GM21619 (cell line): ENCODE data around the gene TMEM59L.

Experiments
- ATAC-seq: cut with Tn5 transposase; IDR thresholded peaks from one replicate; pipeline ENCODE4 v1.9.1; 2021; ENCODE audit not compliant: unreplicated experiment

The TMEM59L gene

GRCh38 chr19:18608102-18608804, 4.4 kb upstream of the TMEM59L start:
- no peak for ATAC-seq

DNA sequence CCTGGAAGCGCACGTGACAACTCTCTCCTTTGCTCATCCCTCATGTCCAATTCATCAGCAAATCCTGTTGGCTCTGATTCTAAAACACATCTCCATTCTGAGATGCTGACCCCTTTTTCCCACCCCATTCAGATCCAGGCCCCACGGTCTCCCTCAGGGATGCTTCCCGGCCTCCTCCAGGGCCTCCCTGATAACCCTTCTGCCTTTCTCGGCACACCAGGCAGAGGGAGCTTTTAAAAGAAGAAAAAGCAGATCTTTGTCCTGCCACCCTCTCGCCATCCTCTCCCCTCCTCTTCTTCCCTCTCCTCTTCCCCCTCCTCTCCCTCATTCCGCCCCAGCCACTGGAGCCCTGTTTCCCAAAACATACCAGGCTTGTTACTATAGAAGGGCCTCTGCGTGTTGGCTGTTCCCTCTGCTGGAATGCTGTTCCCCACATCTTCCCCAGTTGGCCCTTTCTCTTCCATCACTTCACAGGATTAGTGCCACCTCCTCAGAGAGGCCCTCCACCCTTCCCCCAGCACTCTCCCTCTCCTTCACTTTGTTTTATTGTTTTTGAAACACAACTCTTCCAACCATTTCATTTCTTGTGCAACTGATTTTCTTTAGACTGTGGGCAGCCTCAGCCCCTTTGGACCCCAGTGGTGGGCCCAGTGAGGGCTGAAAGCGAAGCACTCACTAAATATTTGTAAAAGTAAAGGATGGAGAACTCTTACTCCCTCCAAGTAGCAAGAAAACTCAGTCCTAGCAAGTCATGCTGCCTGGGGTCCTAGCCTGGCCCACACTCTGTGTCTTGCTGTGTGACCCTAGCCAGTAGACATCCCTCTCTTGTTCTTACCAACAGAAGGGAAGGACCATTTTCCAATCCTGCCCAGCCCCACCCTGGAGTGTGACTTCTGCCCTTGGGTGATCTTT, 3.6 kb upstream of the TMEM59L start:
- ATAC-seq: no peak

DNA sequence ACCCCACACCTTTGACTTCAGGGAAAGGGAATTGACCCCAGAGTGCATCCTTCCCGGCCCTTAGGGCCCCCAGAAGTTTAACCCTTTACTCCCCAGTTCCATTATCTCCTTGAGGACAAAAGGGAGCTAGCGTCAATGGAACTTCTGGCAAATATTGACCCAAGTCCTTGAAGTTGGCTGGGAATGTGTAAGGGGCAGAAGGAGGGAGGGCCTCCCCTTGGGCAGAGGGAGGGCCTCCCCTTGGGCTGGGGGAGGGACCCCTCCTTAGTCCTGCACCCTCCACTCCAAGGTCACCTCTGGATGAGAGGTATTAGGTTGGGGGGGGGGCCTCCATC, 3.0 kb upstream of the TMEM59L start:
- ATAC-seq: no peak

GRCh38 chr19:18610245-18610555, 2.5 kb upstream of the TMEM59L start:
- ATAC-seq: no peak

DNA sequence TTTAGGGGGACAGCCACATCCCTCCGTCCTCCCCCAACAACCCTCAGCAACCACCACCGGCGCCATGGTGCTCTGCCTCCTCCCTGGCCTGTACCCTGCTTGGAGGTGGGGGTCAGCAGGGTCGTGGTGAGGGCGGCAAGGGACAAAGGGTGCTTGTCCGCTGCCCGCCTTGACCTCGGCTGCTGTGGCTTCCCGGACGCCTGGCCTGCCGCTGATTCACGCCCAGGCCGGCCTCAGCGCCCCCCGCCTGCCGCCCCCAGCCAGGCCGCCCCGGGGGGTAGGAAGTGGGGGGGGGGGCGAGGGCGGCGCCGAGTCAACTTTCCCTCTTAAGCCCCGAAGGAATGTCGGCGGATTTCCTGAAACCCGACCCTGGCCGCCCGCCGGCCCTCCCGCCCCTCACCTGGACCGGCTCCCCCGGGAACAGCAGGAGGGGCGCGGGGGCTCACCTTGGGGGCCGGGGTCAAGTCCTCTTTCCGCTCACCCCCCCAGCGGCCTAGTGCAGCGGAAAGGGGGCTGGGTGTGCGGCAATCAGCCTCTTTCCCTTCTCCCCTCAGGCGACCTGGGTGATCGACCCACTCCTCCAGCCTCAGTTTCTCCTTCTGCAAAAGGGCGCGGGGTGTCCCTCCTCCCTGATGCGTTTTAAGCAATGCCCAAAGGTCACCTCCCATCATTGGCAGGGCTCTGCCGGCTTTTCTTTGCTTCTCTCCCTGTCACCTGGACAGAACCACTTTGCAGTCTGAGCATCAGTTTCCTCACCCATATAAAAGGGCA, 1.9 kb upstream of the TMEM59L start:
- ATAC-seq: no peak

DNA sequence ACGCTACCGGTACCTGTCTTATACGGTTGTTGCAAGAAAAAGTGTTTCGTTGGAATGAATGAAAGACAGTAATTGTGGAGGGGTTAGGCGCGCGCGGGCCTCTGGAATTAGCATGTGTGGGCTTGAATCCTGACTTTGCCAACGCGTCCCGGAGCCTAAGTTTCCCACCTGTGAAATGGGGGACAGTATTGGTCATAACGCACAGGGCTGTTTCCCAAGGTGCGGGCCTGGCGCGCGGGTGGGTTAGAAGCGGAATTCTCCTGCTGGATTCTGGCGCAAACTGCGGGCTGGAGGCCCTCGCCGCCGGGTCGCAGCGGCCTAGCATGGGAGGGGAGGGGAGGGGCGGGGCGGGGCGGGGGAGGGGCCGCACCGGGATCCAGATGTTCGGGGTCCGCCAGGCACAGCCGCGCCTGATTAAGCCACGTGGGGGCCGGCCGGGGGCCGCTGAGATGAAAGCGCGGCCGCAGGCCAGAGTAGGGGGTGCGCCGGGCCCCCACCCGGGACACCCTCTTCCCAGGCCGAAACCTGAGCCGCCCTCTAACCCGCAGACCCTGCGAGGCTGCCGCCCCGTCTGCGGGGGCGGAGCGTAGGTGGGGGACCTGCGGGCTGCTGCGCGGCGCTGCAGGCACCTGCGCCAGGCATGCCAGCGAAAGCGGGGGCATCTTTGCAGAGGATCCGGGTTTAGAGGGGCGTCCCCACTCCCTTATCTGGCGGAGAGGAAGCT, 1.2 kb upstream of the TMEM59L start:
- ATAC-seq: no peak

DNA sequence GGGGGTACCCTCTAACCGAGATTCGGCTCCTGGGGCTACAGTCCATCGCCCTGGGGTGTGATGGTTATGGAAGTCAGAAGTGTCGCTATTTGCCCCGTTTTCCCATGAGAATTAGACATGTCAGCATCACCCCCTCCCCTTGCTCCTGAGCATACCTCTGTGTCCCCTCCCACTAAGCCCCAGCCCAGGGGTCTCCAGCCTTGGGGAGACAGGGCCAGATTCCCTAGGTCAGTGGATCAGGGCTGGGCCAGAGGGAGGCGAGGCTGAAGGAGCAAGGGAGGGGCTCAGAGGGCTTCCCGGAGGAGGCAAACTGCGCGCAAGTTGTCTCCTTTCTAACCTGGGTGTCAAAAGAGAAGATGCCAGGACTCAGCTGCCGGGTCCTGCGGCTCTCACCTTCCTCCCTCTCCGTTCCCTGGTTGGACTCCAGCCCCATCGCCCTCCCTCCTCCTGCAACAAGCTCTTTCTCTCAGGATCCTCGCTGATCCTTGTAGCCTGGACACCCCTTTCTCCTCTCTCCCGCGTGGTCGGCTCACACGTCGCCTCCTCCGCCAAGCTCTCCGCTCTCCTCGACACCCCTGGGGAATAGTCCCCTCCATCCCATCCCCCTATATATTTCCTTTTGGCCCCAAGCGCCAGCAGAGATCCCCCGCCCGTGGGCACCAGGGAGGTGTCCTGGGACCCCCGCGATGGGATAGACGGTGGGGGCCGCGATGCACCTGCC, 459 bp upstream of the TMEM59L start:
- ATAC-seq: no peak

DNA sequence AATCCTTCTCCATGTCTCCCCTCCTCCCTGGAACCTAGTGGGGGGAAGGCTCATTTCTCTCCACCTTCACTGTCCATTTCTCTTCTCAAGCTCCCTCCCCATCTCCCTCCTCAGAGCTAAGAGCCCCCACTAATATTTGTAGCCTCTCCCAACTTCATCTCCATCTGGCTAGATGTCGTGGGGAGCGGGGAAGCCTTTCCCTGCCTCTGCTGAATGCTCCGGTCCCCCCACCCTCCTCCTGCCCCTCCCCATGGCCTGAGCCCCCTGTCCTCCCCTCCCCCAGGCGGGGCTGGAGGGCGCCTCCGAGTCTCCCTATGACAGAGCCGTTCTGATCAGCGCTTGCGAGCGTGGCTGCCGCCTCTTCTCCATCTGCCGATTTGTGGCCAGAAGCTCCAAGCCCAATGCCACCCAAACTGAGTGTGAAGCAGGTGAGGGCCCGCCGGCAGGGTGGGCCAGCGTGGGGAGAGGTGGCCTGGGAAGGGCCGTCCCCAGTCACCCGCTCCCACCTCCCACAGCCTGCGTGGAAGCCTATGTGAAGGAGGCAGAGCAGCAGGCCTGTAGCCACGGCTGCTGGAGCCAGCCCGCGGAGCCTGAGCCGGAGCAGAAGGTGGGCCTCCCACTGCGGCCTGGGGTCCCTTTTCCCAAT, 1.0 kb downstream of the TMEM59L start:
- no peak for ATAC-seq

GRCh38 chr19:18616023-18616422, 3.4 kb downstream of the TMEM59L start:
- no peak for ATAC-seq

DNA sequence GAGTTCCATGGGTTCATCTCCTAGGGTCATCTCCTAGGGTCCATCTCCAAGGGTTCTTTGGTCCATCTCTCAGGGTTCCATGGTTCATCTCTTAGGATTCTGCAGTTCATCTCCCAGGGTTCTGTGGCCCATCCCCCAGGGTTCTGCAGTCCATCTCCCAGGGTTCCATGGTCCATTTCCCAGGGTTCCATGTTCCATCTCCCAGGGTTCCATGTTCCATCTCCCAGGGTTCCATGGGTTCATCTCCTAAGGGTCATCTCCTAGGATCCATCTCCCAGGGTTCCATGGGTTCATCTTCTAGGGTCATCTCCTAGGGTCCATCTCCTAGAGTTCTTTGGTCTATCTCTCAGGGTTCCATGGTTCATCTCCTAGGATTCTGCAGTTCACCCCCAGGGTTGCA, 4.9 kb downstream of the TMEM59L start:
- no peak for ATAC-seq

DNA sequence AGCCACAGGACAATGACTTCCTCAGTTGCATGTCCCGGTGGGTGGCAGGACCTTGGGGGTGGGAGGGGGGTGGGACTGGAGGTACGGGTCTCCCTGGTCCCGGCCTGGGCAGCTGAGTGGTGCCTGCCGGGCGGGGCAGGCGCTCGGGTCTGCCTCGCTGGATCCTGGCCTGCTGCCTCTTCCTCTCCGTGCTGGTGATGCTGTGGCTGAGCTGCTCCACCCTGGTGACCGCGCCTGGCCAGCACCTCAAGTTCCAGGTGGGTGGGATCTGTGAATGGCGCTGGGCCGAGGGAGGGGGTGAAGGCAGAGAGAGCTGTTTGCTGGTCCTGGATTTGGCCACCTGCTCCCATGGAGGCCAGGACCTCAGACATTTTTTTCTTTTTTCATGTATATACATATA, 5.6 kb downstream of the TMEM59L start:
- no peak for ATAC-seq

DNA sequence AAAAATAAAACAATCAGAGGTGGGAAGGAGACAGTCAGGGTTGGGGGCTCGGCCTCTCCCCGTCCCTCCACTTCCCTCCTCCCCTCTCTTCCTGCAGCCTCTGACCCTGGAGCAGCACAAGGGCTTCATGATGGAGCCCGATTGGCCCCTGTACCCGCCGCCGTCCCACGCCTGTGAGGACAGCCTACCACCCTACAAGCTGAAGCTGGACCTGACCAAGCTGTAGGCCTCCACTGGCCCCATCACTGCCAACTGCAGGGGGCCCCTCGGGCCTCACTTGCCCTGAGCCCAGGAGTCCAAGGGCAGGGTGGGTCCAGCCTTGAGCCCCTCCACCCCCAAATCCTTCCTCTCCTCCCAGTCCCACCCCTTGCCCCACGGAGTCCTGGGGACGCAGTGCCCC, 7.6 kb downstream of the TMEM59L start:
- no peak for ATAC-seq

GRCh38 chr19:18620902-18621301, 8.2 kb downstream of the TMEM59L start:
- no peak for ATAC-seq

DNA sequence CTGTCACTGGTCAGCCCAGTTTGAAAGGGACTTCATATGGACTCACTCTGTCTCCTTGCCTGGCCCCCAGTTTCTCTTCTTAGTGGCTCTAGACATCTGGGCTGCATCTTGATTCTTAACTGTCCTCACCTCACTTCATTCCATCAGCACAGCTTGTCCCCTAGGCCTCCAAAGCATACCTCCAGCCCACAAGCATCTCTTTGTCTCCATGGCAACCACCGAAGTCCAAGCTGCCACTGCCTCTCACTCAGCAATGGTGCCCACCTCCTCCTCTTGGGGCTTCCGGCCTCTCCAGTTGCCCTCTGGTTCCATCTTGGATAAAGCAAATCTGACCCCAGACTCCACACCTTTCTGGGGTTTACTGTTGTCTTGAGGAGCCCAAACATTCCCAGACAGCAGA, 14.2 kb downstream of the TMEM59L start:
- no peak for ATAC-seq

- ATAC-seq: no peak
Measured at GRCh38 chr19:18629166-18630088, 16.8 kb downstream of the TMEM59L start.

DNA sequence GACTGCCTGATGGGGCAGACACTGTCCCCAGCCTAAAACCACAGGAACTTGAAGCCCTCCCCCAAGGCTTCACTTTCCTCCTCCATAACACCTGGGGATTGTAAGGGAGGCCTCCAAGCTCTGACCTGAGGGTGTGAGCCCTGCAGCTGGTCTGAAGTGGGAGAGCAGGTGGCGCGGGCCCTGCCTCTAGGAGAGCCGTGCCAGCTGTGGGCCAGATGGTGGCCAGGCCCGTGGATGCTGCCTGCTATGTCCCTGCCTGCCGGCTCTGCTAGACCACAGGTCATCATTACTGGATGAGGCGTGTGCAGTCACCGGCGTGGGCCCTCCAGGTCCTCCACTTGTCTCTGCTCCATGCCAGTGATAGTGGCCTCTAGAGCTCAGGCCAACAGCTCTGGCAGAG, 20.7 kb downstream of the TMEM59L start:
- ATAC-seq: no peak

DNA sequence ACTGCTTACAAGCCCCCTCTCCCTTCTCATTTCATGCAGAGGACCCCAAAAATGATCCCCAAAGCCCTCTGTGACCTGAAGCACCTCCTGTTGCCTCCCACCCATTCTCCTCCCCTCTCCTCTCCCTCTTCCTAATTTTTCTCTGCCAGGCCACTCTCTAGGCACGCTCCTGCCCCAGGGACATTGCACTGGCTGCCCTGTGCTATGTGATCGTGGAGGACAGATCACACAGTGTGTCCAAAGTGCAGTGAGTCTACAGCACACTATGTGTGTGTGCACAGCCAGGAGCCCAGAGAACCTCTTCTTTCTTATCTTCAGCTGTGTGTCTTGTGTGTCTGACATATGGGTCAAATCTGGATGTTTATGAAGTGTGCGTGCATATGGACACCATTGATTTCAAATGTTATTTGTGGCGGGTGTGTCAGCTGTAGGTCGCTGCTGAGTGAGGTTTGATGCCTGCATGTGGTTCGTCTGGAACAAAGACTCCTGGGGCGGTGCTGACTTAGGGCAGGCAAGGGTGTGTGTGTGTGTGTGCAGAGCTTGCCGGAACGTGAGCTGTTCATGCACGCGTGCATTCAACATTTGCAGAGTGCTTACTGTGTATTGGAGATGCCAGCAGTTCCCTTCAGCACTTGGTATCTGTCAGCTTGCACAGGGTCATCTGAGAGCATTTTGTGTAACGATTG, 22.1 kb downstream of the TMEM59L start:
- no peak for ATAC-seq

DNA sequence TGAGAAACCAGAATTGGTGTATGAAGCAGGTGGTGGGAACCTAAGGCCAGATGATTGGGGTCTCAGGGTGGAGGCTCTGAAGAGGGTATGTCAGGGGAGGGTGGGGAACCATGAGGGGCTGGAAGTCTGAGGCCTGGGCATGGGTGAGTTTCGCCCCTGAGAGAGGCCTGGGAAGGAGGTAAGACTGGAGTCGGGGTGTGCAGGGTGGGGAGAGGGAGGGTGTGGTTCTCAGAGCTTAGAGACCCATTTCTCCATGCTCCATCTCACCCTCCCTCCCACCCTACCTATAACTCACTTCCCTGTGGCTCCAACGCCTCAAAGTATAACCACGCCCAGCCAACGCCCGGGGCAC, 23.1 kb downstream of the TMEM59L start:
- ATAC-seq: no peak
